ENCODE results near the gene PIEZO1. TPM values are rescaled to one million over a fixed set of nuclear protein-coding genes. Genes with fewer than 3 reads are reported as not detected.

The PIEZO1 gene
- polyA plus RNA-seq, 1 of the 3 experiments (the other 2 are of a cell fraction): 184 TPM

DNA sequence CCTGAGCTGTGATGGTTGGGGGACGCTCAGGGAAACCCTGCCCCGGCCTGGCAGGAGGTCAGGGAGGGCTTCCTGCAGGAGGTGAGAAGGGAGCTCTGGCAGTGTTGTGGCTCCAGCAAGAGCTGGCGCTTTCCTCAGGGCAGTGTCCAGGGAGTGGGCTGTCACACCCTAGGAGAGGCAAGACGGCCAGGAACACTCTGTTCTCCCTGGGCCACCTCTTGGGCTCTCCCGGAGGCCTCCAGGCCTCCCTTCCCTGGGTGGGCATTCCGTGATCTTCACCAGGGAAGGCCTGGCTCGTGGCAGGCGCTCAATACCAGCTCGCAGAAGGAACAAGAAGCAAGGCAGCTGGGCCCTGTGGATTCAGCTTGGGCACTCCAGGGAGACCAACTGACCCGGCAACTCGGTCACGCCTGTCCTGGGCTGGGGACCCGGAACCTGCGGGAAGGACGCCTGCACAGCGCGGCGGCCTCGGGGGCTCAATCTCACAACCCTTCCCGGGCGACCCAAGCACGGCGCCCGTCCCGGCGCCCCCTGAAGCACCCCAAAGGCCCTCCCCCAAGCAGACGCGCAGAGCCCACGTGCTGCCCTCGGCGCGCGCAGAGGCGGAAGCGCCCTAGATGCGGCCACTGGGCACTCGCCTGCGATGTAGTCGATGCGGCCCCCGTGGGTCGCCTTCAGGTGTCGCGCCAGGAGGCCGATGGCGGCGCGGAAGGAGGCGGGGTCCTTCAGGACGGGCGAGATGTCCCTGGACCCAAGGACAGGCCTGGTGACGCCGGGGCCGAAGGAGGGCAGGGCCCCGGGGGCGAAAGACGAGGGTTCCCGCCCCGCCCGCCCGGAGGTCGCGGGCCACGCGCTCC, 26.1 kb upstream of the PIEZO1 start:
- Histone ChIP-seq H3K4me1 (ENCODE audit: control insufficient read depth in 1 of 2, insufficient read depth in 2 of 2, low read depth in 1 of 2, low read length in 1 of 2) (peaks cover 10 to 29% of the 10 kb centered on the region in 2 experiments; a peak in 2 of 4 replicates), H3K9me2 (no peaks in the 10 kb centered on the region), H4K20me1 (ENCODE audit: insufficient read depth) (peaks cover 25% of the 10 kb centered on the region), H3F3A (replicated peaks; ENCODE audit: insufficient read depth) (peaks cover 25% of the 10 kb centered on the region), H3K79me2 (ENCODE audit: insufficient read depth) (peaks cover 14% of the 10 kb centered on the region), H3K4me2 (peak overlapping the region; percentile 98), H3K27me3 (ENCODE audit: insufficient read depth) (no peaks in the 10 kb centered on the region), H2AFZ (ENCODE audit: low read depth) (no peak overlapping the region; the same call in 1 of the 2 replicates), H3K9me3 (no peaks in the 10 kb centered on the region), H3K4me3 (ENCODE audit: low read depth in 2 of 2, low read length in 1 of 2) (peak overlapping the region; percentile 73 to 74), H3K9ac (peak overlapping the region; percentile 78), H3K36me3 (replicated peaks in 1 of 2; ENCODE audit: control insufficient read depth in 1 of 2, insufficient read depth in 2 of 2, low read length in 1 of 2) (peaks cover 0 to 31% of the 10 kb centered on the region in 2 experiments), H3K27ac (ENCODE audit: low read depth in 2 of 2, low read length in 1 of 2) (peak overlapping the region; percentile 79 to 82)
- ChIA-PET POLR2A (interaction anchor here (1.0 kb wide), 1 partner anchor 10 kb away, joined by 3 read pairs; no protein-coding TSS in a partner anchor), CTCF (interaction anchor here (0.6 to 9.1 kb wide), 12 partner anchors 11 to 406 kb away, joined by 3 to 82 read pairs (median 4); partner anchors contain the start of genes CDH15, GALNS, TRAPPC2L and ZNF778)
- WGBS (ENCODE audit: low lambda C conversion rate): 4% methylated on average over 25 of the region's 65 CpGs
- DNase-seq: peak; percentile 88
- TF ChIP-seq, protein P1, sequence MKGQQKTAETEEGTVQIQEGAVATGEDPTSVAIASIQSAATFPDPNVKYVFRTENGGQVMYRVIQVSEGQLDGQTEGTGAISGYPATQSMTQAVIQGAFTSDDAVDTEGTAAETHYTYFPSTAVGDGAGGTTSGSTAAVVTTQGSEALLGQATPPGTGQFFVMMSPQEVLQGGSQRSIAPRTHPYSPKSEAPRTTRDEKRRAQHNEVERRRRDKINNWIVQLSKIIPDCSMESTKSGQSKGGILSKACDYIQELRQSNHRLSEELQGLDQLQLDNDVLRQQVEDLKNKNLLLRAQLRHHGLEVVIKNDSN (IDR thresholded peaks at IDR 0.05; ENCODE audit: borderline replicate concordance, low read depth): peak; percentile 94
- TF ChIP-seq, protein P2, sequence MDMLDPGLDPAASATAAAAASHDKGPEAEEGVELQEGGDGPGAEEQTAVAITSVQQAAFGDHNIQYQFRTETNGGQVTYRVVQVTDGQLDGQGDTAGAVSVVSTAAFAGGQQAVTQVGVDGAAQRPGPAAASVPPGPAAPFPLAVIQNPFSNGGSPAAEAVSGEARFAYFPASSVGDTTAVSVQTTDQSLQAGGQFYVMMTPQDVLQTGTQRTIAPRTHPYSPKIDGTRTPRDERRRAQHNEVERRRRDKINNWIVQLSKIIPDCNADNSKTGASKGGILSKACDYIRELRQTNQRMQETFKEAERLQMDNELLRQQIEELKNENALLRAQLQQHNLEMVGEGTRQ (IDR thresholded peaks at IDR 0.05; ENCODE audit: borderline replicate concordance, low read depth, low read length): peak; percentile 81
- TF ChIP-seq MXI1 (IDR thresholded peaks at IDR 0.05; ENCODE audit: low read depth, low read length) (peak; percentile 89), NRF1 (IDR thresholded peaks at IDR 0.05; ENCODE audit: low read depth, low read length) (peak; percentile 68), FOSL2 (IDR thresholded peaks at IDR 0.05; ENCODE audit: borderline replicate concordance, low read depth) (no peak; the same call in 1 of the 2 replicates), POLR2AphosphoS5 (IDR thresholded peaks at IDR 0.05; ENCODE audit: low read depth, low read length) (peak; percentile 64), ELF1 (IDR thresholded peaks at IDR 0.05) (peak; percentile 97), RXRA (IDR thresholded peaks at IDR 0.05; ENCODE audit: borderline replicate concordance, low read depth) (no peak), NFIC (IDR thresholded peaks at IDR 0.05; ENCODE audit: borderline replicate concordance) (no peak), EP300 (IDR thresholded peaks at IDR 0.05; ENCODE audit: borderline replicate concordance in 1 of 2, low read depth in 1 of 2, low read length in 1 of 2) (no peak), RFX5 (IDR thresholded peaks at IDR 0.05; ENCODE audit: low read length) (no peak), TAF1 (IDR thresholded peaks at IDR 0.05; ENCODE audit: borderline replicate concordance, low read depth, low read length) (peak; percentile 52), CHD2 (IDR thresholded peaks at IDR 0.05; ENCODE audit: low read length, partially characterized antibody) (peak; percentile 16), YY1 (IDR thresholded peaks at IDR 0.05; ENCODE audit: low read depth) (peak; percentile 11; the same call in 1 of the 2 replicates)
- TF ChIP-seq, protein P3, sequence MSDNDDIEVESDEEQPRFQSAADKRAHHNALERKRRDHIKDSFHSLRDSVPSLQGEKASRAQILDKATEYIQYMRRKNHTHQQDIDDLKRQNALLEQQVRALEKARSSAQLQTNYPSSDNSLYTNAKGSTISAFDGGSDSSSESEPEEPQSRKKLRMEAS (IDR thresholded peaks at IDR 0.05; ENCODE audit: low read depth): peak; percentile 94

Measured in SK-N-SH (cell line).